ENCODE data around the gene POU2AF3.

DNA sequence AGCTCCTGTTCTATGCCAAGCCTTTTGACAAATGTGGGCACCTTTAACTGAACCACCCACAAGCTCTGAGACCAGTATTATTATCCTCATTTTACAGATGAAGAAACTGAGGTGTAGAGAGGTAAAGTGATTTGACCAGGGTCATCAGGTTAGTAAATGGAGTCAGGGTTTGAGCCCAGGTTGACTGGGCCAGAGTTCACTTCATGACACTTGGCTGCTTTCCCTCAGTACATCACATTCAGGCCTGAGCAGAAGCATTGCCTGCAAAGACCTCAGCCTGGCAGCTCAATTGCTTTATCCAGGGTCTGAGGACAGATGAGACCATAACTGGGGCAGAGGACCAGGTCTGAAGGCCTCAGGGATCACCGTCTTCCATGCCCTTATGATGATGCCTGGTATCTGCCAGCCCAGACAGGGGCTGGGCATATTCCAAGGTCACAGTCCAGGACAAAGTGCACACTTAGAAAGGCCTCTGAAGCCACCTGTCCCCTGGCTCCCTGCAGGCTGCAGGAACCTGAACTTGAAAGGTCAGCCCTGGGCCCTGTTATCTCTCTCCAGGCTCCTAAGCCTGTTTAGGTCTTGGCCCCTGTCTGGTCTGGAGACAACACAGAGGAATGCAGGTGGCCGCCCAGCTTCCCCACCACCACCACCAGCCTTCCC, 32.0 kb downstream of the POU2AF3 start:
- no peak for TF ChIP-seq NR3C1 (CRISPR knock-in tag; conservative IDR thresholded peaks at IDR 0.05; ENCODE audit: low read depth)
- no peak for TF ChIP-seq CREM (CRISPR knock-in tag; IDR thresholded peaks at IDR 0.05)
- TF ChIP-seq, protein P1, sequence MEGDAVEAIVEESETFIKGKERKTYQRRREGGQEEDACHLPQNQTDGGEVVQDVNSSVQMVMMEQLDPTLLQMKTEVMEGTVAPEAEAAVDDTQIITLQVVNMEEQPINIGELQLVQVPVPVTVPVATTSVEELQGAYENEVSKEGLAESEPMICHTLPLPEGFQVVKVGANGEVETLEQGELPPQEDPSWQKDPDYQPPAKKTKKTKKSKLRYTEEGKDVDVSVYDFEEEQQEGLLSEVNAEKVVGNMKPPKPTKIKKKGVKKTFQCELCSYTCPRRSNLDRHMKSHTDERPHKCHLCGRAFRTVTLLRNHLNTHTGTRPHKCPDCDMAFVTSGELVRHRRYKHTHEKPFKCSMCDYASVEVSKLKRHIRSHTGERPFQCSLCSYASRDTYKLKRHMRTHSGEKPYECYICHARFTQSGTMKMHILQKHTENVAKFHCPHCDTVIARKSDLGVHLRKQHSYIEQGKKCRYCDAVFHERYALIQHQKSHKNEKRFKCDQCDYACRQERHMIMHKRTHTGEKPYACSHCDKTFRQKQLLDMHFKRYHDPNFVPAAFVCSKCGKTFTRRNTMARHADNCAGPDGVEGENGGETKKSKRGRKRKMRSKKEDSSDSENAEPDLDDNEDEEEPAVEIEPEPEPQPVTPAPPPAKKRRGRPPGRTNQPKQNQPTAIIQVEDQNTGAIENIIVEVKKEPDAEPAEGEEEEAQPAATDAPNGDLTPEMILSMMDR (IDR thresholded peaks at IDR 0.05) = no peak
- TF ChIP-seq, protein P2, sequence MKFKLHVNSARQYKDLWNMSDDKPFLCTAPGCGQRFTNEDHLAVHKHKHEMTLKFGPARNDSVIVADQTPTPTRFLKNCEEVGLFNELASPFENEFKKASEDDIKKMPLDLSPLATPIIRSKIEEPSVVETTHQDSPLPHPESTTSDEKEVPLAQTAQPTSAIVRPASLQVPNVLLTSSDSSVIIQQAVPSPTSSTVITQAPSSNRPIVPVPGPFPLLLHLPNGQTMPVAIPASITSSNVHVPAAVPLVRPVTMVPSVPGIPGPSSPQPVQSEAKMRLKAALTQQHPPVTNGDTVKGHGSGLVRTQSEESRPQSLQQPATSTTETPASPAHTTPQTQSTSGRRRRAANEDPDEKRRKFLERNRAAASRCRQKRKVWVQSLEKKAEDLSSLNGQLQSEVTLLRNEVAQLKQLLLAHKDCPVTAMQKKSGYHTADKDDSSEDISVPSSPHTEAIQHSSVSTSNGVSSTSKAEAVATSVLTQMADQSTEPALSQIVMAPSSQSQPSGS (CRISPR knock-in tag; IDR thresholded peaks at IDR 0.05; ENCODE audit: borderline replicate concordance, low read depth) = no peak
- TF ChIP-seq, protein P3, sequence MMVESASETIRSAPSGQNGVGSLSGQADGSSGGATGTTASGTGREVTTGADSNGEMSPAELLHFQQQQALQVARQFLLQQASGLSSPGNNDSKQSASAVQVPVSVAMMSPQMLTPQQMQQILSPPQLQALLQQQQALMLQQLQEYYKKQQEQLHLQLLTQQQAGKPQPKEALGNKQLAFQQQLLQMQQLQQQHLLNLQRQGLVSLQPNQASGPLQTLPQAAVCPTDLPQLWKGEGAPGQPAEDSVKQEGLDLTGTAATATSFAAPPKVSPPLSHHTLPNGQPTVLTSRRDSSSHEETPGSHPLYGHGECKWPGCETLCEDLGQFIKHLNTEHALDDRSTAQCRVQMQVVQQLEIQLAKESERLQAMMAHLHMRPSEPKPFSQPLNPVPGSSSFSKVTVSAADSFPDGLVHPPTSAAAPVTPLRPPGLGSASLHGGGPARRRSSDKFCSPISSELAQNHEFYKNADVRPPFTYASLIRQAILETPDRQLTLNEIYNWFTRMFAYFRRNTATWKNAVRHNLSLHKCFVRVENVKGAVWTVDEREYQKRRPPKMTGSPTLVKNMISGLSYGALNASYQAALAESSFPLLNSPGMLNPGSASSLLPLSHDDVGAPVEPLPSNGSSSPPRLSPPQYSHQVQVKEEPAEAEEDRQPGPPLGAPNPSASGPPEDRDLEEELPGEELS (CRISPR knock-in tag; IDR thresholded peaks at IDR 0.05) = no peak
- TF ChIP-seq ZNF219 (CRISPR knock-in tag; IDR thresholded peaks at IDR 0.05; ENCODE audit: borderline replicate concordance) = no peak

All from WTC11 (cell line).